Suprapubic skin (tissue), 4 donors: ENCODE results near the gene ANK3. TPM values are rescaled to one million over a fixed set of nuclear protein-coding genes. Genes with fewer than 3 reads are reported as not detected.

Source experiments
- DNase-seq, 2 donors: peaks; one replicate each; pipeline ENCODE4 v3.0.0-alpha.2; 2019; ENCODE audit warnings: low spot score in 2 of 2
- H3K27ac ChIP-seq: fragments of 200-600 bp; sonication (generic); one replicate; pipeline ENCODE4 v1.5.1; 2019
- H3K27me3 ChIP-seq: fragments of 200-600 bp; sonication (generic); one replicate; pipeline ENCODE4 v1.5.1; 2019
- H3K36me3 ChIP-seq: fragments of 200-600 bp; sonication (generic); one replicate; pipeline ENCODE4 v1.5.1; 2019
- H3K4me1 ChIP-seq: fragments of 200-600 bp; sonication (generic); one replicate; pipeline ENCODE4 v1.5.1; 2019
- H3K4me3 ChIP-seq: fragments of 200-600 bp; sonication (generic); one replicate; pipeline ENCODE4 v1.5.1; 2019; ENCODE audit warnings: mild to moderate bottlenecking
- H3K9me3 ChIP-seq: fragments of 200-600 bp; sonication (generic); one replicate; pipeline ENCODE4 v1.5.1; 2019
- CTCF ChIP-seq, 2 donors: fragments of 200-600 bp in 1 of 2; fragments of 450-650 bp in 1 of 2; sonication (generic) in 1 of 2; IDR thresholded peaks; one replicate each; pipeline ENCODE4 v1.5.1; 2016 to 2019; ENCODE audit warnings: antibody characterized with exemption in 2 of 2, mild to moderate bottlenecking in 1 of 2, moderate library complexity in 1 of 2
- EP300 ChIP-seq: sonication (generic); formaldehyde crosslinking; IDR thresholded peaks from one replicate; pipeline ENCODE4 v1.6.1; 2017; ENCODE audit warnings: antibody characterized with exemption
- POLR2A ChIP-seq, 2 donors: fragments of 450-650 bp; IDR thresholded peaks; one replicate each; pipeline ENCODE4 v1.6.1; 2017; ENCODE audit warnings: antibody characterized with exemption in 2 of 2, mild to moderate bottlenecking in 2 of 2, moderate library complexity in 2 of 2
- POLR2AphosphoS5 ChIP-seq, 3 donors: sonication (generic); formaldehyde crosslinking; IDR thresholded peaks; one replicate each; pipeline ENCODE4 v1.6.1; 2017; ENCODE audit warnings: antibody characterized with exemption in 3 of 3
- WGBS: methylation state at CpG from one replicate; pipeline ENCODE4 v1.1.5; 2018; 5-methylcytosine and 5-hydroxymethylcytosine counted together
- total RNA-seq, 4 donors: library from RNA; depleted of rRNA; stranded (reverse); fragments of >200 nt; gene quantifications; one replicate each; pipeline ENCODE4 v1.1.0, GENCODE V29; 2016

The ANK3 gene
- total RNA-seq, 4 donors from 2014 or later: 89.1 to 191 (median 112) TPM

- Histone ChIP-seq H3K4me3 (no peak overlapping the region), H3K4me1 (peaks cover 7% of the 10 kb centered on the region), H3K27ac (no peak overlapping the region), H3K36me3 (no peaks in the 10 kb centered on the region), H3K27me3 (no peaks in the 10 kb centered on the region), H3K9me3 (no peaks in the 10 kb centered on the region)
- no peak for DNase-seq
- no peak for TF ChIP-seq POLR2A (IDR thresholded peaks at IDR 0.05)
- TF ChIP-seq CTCF (IDR thresholded peaks at IDR 0.05): no peak
- TF ChIP-seq EP300: no peak
- TF ChIP-seq POLR2AphosphoS5 (IDR thresholded peaks at IDR 0.05): no peak
Observed at GRCh38 chr10:60045571-60045970, 344.1 kb downstream of the ANK3 start.

DNA sequence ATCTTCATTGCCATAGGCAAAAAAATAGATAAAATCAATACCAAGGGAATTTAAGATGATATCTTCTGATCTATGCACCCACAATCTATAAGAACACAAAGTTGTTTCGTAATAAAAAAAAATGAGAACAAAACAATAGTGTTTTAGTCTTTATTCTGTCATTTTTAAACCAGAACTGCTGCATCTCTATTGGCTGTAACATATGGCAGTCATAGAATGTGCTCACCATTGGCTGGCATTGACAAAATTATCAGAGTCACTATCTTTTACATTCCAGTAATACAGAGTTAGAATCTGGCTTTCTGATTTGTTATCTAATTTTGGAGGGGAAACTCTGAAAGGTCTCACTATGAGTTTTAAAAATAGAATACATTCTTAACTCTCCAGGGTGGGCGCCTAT, 344.7 kb downstream of the ANK3 start:
- H3K4me3 ChIP-seq: no peak overlapping the region
- no peaks in the 10 kb centered on the region for H3K27me3 ChIP-seq
- no peaks in the 10 kb centered on the region for H3K9me3 ChIP-seq
- DNase-seq: no peak
- WGBS: 89% methylated on average over 2 of the region's 2 CpGs
- TF ChIP-seq POLR2A (IDR thresholded peaks at IDR 0.05) (no peak), CTCF (IDR thresholded peaks at IDR 0.05) (no peak), EP300 (no peak), POLR2AphosphoS5 (IDR thresholded peaks at IDR 0.05) (no peak)
- peaks cover 12% of the 10 kb centered on the region for H3K4me1 ChIP-seq
- H3K36me3 ChIP-seq: no peaks in the 10 kb centered on the region
- no peak overlapping the region for H3K27ac ChIP-seq

DNA sequence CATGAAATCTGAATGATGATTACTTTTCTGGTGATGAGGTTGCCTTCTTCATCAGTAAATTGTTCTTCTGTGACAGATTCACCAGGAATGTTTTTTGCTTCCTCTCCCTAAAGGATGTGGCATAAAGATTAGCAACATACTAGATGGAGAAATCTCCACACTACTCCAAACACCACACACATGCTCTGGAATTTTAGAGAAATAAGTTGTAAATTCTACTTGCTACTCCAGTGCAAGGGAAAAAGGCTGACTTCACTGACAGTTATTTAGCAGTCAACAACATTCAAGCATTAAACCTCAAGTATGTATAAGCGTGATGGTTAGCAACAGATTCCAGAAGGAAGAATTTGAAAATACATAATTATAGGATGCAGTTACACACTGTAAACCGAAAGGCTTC, 345.4 kb downstream of the ANK3 start:
- no peak overlapping the region for H3K27ac ChIP-seq

GRCh38 chr10:60043561-60044241, 346.0 kb downstream of the ANK3 start:
- H3K4me1 ChIP-seq: peaks cover 20% of the 10 kb centered on the region
- WGBS: 72% methylated on average over 6 of the region's 6 CpGs
- no peaks in the 10 kb centered on the region for H3K27me3 ChIP-seq
- no peak for DNase-seq
- no peak overlapping the region for H3K4me3 ChIP-seq
- no peaks in the 10 kb centered on the region for H3K36me3 ChIP-seq
- H3K27ac ChIP-seq: no peak overlapping the region
- TF ChIP-seq CTCF (IDR thresholded peaks at IDR 0.05) (no peak), POLR2AphosphoS5 (IDR thresholded peaks at IDR 0.05) (no peak), POLR2A (IDR thresholded peaks at IDR 0.05) (no peak), EP300 (no peak)
- no peaks in the 10 kb centered on the region for H3K9me3 ChIP-seq

More for the DNA sequence above, 345.4 kb downstream of the ANK3 start:
- DNase-seq: no peak
- H3K4me3 ChIP-seq: no peak overlapping the region
- no peaks in the 10 kb centered on the region for H3K9me3 ChIP-seq
- 87% methylated on average over 2 of the region's 2 CpGs for WGBS
- no peak for TF ChIP-seq POLR2A (IDR thresholded peaks at IDR 0.05)
- TF ChIP-seq EP300: no peak
- no peak for TF ChIP-seq POLR2AphosphoS5 (IDR thresholded peaks at IDR 0.05)
- no peak for TF ChIP-seq CTCF (IDR thresholded peaks at IDR 0.05)
- H3K36me3 ChIP-seq: no peaks in the 10 kb centered on the region
- H3K27me3 ChIP-seq: no peaks in the 10 kb centered on the region
- peaks cover 15% of the 10 kb centered on the region for H3K4me1 ChIP-seq

DNA sequence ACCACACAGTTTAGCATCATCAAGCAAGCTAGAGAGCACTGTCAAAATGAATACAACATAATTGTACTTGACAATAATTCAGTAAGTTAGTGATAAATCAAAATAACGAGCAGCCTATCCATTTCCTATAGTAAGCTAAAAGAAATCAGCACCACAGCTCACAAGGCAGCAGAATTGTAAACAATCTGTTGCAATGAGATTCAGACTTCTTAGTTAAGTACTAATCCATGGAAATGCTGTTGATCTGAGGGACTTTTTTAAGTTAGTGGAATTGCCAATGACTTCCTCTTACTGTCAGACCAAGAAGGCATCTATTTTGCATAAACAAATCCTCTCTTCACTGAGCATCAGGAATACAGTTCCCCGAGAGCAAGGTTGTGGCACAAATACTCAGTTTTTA, 346.8 kb downstream of the ANK3 start:
- Histone ChIP-seq H3K27ac (no peak overlapping the region), H3K9me3 (no peaks in the 10 kb centered on the region), H3K27me3 (no peaks in the 10 kb centered on the region), H3K36me3 (peaks cover 3% of the 10 kb centered on the region), H3K4me3 (no peak overlapping the region), H3K4me1 (peaks cover 20% of the 10 kb centered on the region)
- DNase-seq: no peak
- 85% methylated on average over 2 of the region's 2 CpGs for WGBS
- TF ChIP-seq POLR2AphosphoS5 (IDR thresholded peaks at IDR 0.05) (no peak), CTCF (IDR thresholded peaks at IDR 0.05) (no peak), EP300 (no peak), POLR2A (IDR thresholded peaks at IDR 0.05) (no peak)
